HCT116 (cell line): ENCODE measurements around the gene PTPN1.

Experiments
- ATF3 ChIP-seq: IDR thresholded peaks from 2 replicates; pipeline ENCODE4 v1.6.1; 2012
- CTCF ChIP-seq, 3 experiments: fragments of 200-600 bp in 1 of 3; sonication (generic) in 1 of 3; IDR thresholded peaks in 2 of 3; conservative IDR thresholded peaks in 1 of 3; 2 replicates each; pipeline ENCODE4 v1.5.1; 2012 to 2017; ENCODE audit warnings: low read depth in 2 of 3, low read length in 2 of 3, antibody characterized with exemption in 1 of 3, borderline replicate concordance in 1 of 3, control low read depth in 1 of 3, mild to moderate bottlenecking in 1 of 3, mixed read lengths in 1 of 3, mixed run types in 1 of 3, moderate library complexity in 1 of 3; ENCODE audit not compliant: insufficient read depth in 1 of 3
- POLR2A ChIP-seq: IDR thresholded peaks from 2 replicates; pipeline ENCODE4 v1.7.0; 2011; ENCODE audit warnings: borderline replicate concordance; ENCODE audit not compliant: insufficient read depth, insufficient read length; ENCODE audit errors: extremely low read depth
- YY1 ChIP-seq: IDR thresholded peaks from 2 replicates; pipeline ENCODE4 v1.6.1; 2011; ENCODE audit warnings: low read length, low read depth, moderate library complexity, mild to moderate bottlenecking; ENCODE audit not compliant: insufficient replicate concordance; ENCODE audit errors: extremely low read depth

- TF ChIP-seq YY1 (no peak), CTCF (IDR thresholded peaks at IDR 0.05 in 2 of 3, conservative IDR thresholded peaks at IDR 0.05 in 1 of 3; ENCODE audit: borderline replicate concordance in 1 of 3, insufficient read depth in 1 of 3, low read depth in 2 of 3, low read length in 2 of 3) (no peak), POLR2A (no peak), ATF3 (no peak)
Measured at GRCh38 chr20:50501972-50502745, 8.0 kb upstream of the PTPN1 start.
